Measurements from ENCODE around the gene GSTK1.

The GSTK1 gene

DNA sequence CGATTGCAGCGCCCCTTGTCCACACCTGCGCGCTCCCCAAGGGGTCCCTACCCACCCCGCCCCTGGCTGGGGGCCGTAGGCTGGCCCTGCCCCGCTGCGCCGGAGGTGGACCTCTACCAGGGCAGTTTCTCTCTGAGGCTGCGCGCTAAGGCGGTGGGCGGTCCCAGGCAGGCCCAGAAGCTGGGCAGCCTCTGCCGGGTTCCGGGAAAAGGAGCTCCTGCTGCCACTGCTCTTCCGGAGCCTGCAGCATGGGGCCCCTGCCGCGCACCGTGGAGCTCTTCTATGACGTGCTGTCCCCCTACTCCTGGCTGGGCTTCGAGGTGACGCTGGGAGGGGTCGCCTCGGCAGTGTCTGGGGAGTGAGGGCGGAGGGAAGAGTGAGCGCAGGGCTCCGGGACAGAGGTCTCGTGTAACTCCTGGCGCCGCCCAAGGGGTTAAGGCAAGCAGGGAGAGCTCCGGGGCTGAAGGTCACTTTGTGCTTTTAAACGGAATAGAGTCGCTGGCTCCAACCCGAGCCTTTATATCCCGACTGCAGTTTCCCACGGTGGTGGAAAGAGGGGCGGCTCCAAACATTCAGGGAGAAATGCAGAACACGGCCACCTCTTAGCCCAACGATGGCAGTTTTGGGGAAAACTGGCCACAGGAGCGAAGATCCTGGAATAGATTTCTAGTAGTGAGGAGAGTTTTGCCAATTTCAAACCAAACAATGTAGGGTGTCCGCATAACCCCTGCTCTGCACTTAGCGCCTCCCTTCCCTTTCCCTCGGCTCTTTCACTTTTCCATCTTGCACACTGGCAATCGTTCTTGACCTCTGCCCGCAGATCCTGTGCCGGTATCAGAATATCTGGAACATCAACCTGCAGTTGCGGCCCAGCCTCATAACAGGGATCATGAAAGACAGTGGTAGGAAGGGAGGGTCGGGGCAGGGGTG lies at the start of gene GSTK1 (continued):
- TF ChIP-seq, protein P1, sequence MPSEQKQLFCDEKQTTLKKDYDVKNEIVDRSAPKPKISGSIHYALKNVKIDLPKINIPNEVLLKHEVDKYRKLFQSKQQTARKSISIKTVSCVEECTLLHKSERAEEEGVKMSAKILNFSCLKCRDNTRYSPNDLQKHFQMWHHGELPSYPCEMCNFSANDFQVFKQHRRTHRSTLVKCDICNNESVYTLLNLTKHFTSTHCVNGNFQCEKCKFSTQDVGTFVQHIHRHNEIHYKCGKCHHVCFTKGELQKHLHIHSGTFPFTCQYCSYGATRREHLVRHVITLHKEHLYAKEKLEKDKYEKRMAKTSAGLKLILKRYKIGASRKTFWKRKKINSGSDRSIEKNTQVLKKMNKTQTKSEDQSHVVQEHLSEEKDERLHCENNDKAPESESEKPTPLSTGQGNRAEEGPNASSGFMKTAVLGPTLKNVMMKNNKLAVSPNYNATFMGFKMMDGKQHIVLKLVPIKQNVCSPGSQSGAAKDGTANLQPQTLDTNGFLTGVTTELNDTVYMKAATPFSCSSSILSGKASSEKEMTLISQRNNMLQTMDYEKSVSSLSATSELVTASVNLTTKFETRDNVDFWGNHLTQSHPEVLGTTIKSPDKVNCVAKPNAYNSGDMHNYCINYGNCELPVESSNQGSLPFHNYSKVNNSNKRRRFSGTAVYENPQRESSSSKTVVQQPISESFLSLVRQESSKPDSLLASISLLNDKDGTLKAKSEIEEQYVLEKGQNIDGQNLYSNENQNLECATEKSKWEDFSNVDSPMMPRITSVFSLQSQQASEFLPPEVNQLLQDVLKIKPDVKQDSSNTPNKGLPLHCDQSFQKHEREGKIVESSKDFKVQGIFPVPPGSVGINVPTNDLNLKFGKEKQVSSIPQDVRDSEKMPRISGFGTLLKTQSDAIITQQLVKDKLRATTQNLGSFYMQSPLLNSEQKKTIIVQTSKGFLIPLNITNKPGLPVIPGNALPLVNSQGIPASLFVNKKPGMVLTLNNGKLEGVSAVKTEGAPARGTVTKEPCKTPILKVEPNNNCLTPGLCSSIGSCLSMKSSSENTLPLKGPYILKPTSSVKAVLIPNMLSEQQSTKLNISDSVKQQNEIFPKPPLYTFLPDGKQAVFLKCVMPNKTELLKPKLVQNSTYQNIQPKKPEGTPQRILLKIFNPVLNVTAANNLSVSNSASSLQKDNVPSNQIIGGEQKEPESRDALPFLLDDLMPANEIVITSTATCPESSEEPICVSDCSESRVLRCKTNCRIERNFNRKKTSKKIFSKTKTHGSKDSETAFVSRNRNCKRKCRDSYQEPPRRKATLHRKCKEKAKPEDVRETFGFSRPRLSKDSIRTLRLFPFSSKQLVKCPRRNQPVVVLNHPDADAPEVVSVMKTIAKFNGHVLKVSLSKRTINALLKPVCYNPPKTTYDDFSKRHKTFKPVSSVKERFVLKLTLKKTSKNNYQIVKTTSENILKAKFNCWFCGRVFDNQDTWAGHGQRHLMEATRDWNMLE (tag by site-specific recombination; conservative IDR thresholded peaks at IDR 0.05; ENCODE audit: low read depth) = peak; percentile 34
- TF ChIP-seq, protein P2, sequence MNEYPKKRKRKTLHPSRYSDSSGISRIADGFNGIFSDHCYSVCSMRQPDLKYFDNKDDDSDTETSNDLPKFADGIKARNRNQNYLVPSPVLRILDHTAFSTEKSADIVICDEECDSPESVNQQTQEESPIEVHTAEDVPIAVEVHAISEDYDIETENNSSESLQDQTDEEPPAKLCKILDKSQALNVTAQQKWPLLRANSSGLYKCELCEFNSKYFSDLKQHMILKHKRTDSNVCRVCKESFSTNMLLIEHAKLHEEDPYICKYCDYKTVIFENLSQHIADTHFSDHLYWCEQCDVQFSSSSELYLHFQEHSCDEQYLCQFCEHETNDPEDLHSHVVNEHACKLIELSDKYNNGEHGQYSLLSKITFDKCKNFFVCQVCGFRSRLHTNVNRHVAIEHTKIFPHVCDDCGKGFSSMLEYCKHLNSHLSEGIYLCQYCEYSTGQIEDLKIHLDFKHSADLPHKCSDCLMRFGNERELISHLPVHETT (tag by site-specific recombination; IDR thresholded peaks at IDR 0.05) = 0 out of 2 replicates have a peak, but pooled peaks have one; percentile 33
- TF ChIP-seq ZSCAN30 (tag by site-specific recombination; IDR thresholded peaks at IDR 0.05) = peak; percentile 88
- TF ChIP-seq ZBTB20 (tag by site-specific recombination; IDR thresholded peaks at IDR 0.05) = peak; percentile 95
- TF ChIP-seq ZBTB48 (tag by site-specific recombination; IDR thresholded peaks at IDR 0.05) = peak; percentile 28; the same call in 1 of the 2 replicates
- TF ChIP-seq MYNN (tag by site-specific recombination; IDR thresholded peaks at IDR 0.05; ENCODE audit: borderline replicate concordance) = 0 out of 2 replicates have a peak, but pooled peaks have one; percentile 19
- peak; percentile 87 for TF ChIP-seq ZIC2 (tag by site-specific recombination; IDR thresholded peaks at IDR 0.05)
- TF ChIP-seq, protein P3, sequence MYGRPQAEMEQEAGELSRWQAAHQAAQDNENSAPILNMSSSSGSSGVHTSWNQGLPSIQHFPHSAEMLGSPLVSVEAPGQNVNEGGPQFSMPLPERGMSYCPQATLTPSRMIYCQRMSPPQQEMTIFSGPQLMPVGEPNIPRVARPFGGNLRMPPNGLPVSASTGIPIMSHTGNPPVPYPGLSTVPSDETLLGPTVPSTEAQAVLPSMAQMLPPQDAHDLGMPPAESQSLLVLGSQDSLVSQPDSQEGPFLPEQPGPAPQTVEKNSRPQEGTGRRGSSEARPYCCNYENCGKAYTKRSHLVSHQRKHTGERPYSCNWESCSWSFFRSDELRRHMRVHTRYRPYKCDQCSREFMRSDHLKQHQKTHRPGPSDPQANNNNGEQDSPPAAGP (tag by site-specific recombination; IDR thresholded peaks at IDR 0.05) = peak; percentile 69; the same call in 1 of the 2 replicates
- peak; percentile 88 for TF ChIP-seq ZNF335 (tag by site-specific recombination; conservative IDR thresholded peaks at IDR 0.05)
- no peak for TF ChIP-seq HOXC10 (CRISPR knock-in tag; IDR thresholded peaks at IDR 0.05)
- peak; percentile 88 for TF ChIP-seq SP2 (tag by site-specific recombination; IDR thresholded peaks at IDR 0.05)
- TF ChIP-seq ZBTB17 (tag by site-specific recombination; IDR thresholded peaks at IDR 0.05) = peak; percentile 59
- TF ChIP-seq ZNF2 (tag by site-specific recombination; IDR thresholded peaks at IDR 0.05) = peak; percentile 77; the same call in 1 of the 2 replicates
- TF ChIP-seq ZNF549 (tag by site-specific recombination; IDR thresholded peaks at IDR 0.05) = peak; percentile 62; the same call in 1 of the 2 replicates
- TF ChIP-seq OSR2 (tag by site-specific recombination; IDR thresholded peaks at IDR 0.05) = peak; percentile 93
- TF ChIP-seq, protein P4, sequence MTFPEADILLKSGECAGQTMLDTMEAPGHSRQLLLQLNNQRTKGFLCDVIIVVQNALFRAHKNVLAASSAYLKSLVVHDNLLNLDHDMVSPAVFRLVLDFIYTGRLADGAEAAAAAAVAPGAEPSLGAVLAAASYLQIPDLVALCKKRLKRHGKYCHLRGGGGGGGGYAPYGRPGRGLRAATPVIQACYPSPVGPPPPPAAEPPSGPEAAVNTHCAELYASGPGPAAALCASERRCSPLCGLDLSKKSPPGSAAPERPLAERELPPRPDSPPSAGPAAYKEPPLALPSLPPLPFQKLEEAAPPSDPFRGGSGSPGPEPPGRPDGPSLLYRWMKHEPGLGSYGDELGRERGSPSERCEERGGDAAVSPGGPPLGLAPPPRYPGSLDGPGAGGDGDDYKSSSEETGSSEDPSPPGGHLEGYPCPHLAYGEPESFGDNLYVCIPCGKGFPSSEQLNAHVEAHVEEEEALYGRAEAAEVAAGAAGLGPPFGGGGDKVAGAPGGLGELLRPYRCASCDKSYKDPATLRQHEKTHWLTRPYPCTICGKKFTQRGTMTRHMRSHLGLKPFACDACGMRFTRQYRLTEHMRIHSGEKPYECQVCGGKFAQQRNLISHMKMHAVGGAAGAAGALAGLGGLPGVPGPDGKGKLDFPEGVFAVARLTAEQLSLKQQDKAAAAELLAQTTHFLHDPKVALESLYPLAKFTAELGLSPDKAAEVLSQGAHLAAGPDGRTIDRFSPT (tag by site-specific recombination; IDR thresholded peaks at IDR 0.05) = peak; percentile 91
- peak; percentile 95 for TF ChIP-seq ZNF341 (tag by site-specific recombination; IDR thresholded peaks at IDR 0.05; ENCODE audit: low read depth)
- TF ChIP-seq EGR2 (tag by site-specific recombination; IDR thresholded peaks at IDR 0.05; ENCODE audit: low read depth) = peak; percentile 42; the same call in 1 of the 2 replicates
- TF ChIP-seq, protein P5, sequence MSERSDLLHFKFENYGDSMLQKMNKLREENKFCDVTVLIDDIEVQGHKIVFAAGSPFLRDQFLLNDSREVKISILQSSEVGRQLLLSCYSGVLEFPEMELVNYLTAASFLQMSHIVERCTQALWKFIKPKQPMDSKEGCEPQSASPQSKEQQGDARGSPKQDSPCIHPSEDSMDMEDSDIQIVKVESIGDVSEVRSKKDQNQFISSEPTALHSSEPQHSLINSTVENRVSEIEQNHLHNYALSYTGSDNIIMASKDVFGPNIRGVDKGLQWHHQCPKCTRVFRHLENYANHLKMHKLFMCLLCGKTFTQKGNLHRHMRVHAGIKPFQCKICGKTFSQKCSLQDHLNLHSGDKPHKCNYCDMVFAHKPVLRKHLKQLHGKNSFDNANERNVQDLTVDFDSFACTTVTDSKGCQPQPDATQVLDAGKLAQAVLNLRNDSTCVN (tag by site-specific recombination; optimal IDR thresholded peaks at IDR 0.05) = peak; percentile 27
- no peak for TF ChIP-seq ZNF785 (tag by site-specific recombination; IDR thresholded peaks at IDR 0.05)
- peak; percentile 51; the same call in 1 of the 2 replicates for TF ChIP-seq KLF16 (tag by site-specific recombination; IDR thresholded peaks at IDR 0.05)
- 0 out of 2 replicates have a peak, but pooled peaks have one; percentile 5 for TF ChIP-seq ZNF768 (tag by site-specific recombination; IDR thresholded peaks at IDR 0.05)
- TF ChIP-seq KLF9 (tag by site-specific recombination; IDR thresholded peaks at IDR 0.05; ENCODE audit: low read depth) = peak; percentile 74; the same call in 1 of the 2 replicates
- peak; percentile 54 for TF ChIP-seq ZNF629 (tag by site-specific recombination; IDR thresholded peaks at IDR 0.05)
- peak; percentile 32; the same call in 1 of the 2 replicates for TF ChIP-seq ZNF394 (tag by site-specific recombination; IDR thresholded peaks at IDR 0.05; ENCODE audit: borderline replicate concordance)
- TF ChIP-seq SALL2 (tag by site-specific recombination; IDR thresholded peaks at IDR 0.05; ENCODE audit: borderline replicate concordance) = no peak
- TF ChIP-seq RBAK (tag by site-specific recombination; IDR thresholded peaks at IDR 0.05) = no peak
- 0 out of 2 replicates have a peak, but pooled peaks have one; percentile 37 for TF ChIP-seq ZBTB8A (tag by site-specific recombination; IDR thresholded peaks at IDR 0.05)

Data from HEK293 (cell line).